Stimulated activated CD4-positive, alpha-beta T cell treated with anti-CD3 and anti-CD28 coated beads, Interleukin-2, amount 100 ng/mL, for 24 hours (primary cell): ENCODE measurements around the gene ERGIC1.
"Not testable (repeated sequence)": the region's sequence is repeated elsewhere in the genome, so short reads cannot be mapped to it uniquely, and the experiment has no call there.

Source experiments
- DNase-seq, 2 donors: peaks; one replicate each; pipeline ENCODE4 v3.0.0-alpha.2; 2020

The ERGIC1 gene

GRCh38 chr5:172849606-172850453 lies 15.8 kb downstream of the ERGIC1 start:
- DNase-seq: no peak

DNA sequence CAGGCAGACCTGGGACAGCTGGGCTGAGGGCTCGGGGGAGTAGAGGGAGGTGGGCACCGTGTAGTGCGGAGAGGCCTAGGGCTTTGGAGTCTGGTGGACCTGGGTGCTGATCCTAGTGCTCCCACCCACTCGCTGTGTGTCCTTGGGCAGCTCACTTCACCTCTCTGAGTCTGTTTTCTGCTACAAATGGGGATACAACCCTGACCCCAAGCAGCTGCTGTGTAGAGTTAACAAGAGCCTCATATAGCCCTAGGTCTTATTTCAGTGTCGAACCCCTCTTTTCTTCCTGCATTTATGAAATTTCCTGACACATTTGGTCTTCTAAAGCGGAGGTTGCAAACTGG lies 16.4 kb downstream of the ERGIC1 start:
- no peak for DNase-seq

DNA sequence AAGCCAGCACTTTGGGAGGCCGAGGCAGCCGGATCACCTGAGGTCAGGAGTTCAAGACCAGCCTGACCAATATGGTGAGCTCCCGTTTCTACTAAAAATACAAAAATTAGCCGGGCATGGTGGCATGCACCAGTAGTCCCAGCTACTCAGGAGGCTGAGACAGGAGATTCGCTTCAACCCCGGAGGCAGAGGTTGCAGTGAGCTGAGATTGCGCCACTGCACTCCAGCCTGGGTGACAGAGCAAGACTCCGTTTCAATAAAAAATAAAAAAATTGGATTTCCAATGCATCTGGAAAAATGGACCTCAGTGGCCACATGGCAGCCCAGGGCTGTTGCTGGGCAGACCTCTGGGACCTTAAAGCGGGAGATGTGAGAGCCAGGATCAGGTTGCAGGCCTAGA lies 17.2 kb downstream of the ERGIC1 start:
- DNase-seq: not testable (repeated sequence)

- DNase-seq: no peak
Observed at GRCh38 chr5:172852490-172853354, 18.7 kb downstream of the ERGIC1 start.

DNA sequence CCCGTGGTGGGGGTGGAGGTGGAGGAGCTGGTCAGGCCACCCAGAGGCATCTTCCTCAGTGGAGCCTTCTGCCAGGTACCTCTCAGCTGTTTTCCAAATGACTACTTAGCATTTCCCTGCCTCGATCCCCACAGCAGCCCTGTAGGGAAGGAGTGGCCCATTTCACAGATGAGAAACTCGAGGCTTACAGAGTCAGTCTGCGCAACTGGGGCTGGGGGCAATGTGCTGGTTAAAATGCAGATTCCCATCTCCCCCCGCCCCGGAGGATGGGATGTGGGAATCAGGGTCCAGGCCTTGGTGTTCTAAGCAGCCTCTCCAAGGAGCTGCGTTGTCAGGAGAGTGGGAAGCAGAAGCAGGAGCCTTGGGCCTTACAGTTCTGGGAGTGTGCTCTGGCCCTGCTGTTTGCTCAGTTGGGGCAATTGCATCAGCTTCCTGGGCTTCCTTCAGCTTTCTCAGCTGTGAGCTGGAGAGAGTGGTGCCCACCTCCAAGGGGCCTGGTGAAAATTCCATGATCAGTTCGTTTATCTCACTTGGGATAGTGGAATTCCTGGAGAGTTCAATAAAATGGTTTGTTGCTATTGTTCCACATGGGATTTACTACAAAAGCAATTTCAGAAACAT lies 19.4 kb downstream of the ERGIC1 start:
- DNase-seq: no peak

GRCh38 chr5:172854451-172854871 lies 20.4 kb downstream of the ERGIC1 start:
- DNase-seq: no peak

- no peak for DNase-seq
Observed at GRCh38 chr5:172854971-172855370, 20.9 kb downstream of the ERGIC1 start.

GRCh38 chr5:172855597-172856292 lies 21.7 kb downstream of the ERGIC1 start:
- no peak for DNase-seq

DNA sequence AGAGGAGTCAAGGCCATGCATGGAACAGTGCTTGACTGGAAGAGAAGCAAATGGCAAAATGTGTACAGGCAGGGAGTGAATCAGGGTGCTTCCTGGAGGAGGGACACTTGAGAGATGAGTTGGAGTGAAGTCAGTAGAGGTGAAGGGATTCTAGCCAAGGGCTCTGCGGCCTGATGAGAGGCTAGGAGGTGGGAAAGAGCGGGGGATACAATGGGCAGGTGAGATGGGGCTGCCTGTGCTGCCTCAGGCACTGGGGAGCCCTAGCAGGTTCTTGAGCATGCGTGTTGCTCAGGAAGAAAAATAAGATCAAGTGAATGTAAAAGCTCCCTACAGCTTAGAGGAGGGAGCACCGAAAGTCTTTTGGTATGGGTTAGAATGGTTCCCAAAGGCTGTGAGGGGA lies 22.3 kb downstream of the ERGIC1 start:
- DNase-seq: no peak

DNA sequence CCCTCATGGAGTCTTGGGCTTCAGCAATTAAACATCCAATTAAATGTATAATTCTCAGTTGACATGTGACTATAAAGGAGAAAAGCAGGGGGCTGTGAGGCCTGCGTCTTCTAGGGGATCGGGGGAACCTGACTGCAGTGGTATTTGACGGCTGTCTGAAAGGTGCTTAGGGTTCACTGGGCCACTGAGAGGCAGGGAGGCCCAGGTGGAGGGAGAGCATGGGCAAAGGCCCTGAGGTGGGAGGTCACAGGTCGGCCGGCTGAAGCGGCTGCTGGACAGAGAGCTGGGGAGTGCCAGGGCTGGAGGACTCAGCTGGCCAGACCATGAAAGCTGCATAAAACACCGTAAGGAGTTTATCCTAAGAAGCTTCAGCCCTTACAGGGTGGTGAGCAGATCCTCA lies 23.9 kb downstream of the ERGIC1 start:
- DNase-seq: no peak

GRCh38 chr5:172858511-172858989 lies 24.5 kb downstream of the ERGIC1 start:
- no peak for DNase-seq

- no peak for DNase-seq
Observed at GRCh38 chr5:172858990-172859811, 25.1 kb downstream of the ERGIC1 start.

- no peak for DNase-seq
Observed at GRCh38 chr5:172859966-172860365, 25.9 kb downstream of the ERGIC1 start.

DNA sequence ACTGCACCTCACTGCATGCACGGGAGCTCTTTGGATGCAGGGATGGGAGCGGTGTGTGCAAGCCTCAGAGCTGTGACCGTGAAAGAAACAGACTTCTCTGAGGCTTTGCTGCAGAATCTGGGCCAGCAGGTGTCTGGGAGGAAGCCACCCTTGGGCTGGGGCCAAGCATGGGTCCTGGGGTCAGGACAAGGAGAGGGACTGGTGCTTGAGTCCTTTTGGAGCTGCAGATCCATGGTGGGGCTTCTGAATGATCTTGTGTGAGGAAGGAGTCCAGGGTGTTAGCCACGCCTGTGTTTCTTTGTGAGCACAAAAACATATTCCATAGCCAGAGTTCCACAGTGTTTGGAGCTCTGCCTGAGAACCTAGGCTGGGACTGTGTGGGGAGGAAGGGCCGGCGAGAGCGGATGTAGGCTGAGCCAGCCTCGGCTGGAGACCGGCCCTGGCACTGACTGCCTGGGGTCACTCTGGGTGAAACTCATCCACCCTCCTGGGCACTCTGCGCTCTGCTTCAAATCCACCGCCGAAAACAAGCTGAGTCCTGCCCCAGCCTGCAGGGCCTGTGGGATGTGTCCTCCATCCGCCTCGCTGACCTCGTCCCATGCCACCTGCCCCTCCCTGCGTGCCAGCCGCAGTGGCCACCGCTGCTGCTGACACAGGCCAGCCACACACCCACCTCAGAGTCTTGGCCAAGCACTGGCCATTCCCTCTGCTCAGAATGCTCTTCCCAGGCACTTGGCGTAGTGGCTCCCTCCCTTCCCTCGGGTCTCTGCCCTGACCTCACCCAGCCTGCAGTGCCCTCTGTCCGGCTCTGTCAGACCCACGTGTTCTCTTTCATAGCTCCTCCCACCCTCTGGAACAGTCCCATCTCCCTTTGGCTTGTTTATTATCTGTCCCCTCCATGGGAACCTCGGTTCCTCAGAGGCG lies 26.7 kb downstream of the ERGIC1 start:
- no peak for DNase-seq

DNA sequence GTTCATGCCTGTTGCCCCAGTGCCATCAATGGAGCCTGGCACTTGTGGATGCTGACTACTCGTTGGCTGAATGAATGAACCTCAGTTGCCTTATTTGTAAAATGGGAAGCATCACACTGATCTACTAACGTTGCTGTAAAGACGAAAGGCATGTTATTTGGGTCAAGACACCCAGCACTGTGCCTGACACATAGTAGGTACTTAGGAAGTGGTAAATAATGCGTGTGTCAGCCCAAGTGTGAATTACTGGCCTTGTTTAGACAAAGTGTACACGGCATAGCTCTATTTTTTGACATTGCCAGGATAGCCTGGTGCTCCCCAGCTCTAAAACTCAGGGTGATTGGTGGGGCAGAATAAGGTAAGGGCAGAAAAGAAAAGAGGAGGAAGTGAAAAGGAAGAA lies 27.4 kb downstream of the ERGIC1 start:
- DNase-seq: no peak

- DNase-seq: no peak
Observed at GRCh38 chr5:172862165-172862801, 28.2 kb downstream of the ERGIC1 start.

- DNase-seq: not testable (repeated sequence)
Observed at GRCh38 chr5:172864171-172864570, 30.1 kb downstream of the ERGIC1 start.

GRCh38 chr5:172864747-172865146 lies 30.7 kb downstream of the ERGIC1 start:
- DNase-seq: no peak

- no peak for DNase-seq
Observed at GRCh38 chr5:172866378-172866777, 32.3 kb downstream of the ERGIC1 start.
